GM21367 (cell line): Measurements from ENCODE around the gene NECTIN1.

Source experiments
- ATAC-seq: cut with Tn5 transposase; IDR thresholded peaks from one replicate; pipeline ENCODE4 v1.9.1; 2021; ENCODE audit not compliant: unreplicated experiment

NECTIN1 gene

DNA sequence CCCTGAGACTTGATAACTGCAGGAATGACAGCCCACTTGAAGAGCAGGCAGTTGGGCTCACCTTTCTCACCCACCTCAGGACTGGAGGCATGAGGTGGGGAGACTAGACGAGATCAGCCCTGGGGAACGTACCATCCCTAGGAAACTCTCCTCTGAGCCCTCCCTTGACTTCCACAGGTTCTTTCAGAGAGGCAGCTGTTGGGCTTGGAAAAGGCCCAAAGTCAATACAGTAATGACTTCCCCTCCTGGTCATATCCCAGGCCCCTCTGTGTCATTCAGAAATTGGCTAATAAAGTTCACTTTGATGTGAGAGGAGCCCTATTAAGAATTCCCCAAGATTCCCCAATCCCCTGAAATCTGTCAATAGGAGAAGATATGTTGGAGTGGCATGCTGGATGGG lies 5.8 kb upstream of the NECTIN1 start:
- ATAC-seq = no peak

- ATAC-seq = no peak
These were observed 1.9 kb upstream of the NECTIN1 start for GRCh38 chr11:119730789-119731386.

DNA sequence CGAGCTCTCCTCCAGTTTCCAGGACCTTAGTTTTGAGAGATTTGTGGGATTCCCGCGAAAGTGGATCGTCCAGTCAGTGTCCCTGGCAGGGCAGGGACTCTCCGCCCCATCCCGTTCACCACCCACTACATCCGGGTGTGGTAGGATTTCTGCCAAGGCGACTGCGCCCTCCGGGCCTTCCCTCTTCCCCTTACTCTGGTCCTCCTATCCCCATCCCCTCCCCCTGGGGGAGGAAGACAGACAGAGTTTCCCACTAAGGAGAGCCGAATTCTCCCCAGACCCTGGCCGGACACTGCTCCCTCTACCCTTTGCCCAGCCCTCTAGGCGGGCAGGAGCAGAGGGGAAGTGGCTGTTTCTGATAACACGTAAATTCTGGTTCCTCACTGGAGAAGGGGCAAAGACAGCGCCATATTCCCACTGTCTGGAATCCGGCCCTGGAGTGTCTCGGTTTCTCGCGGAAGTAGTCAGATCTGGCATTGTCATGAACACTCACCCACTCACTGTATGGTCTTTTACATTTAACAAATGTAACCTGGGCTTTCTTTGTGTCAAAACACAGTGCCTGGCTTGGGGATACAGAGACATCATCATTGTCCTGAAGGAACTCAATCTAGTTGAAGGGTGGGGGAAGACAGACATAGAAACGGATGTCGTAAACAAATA lies 1.1 kb upstream of the NECTIN1 start:
- no peak for ATAC-seq

GRCh38 chr11:119729581-119729927 lies 554 bp upstream of the NECTIN1 start:
- peak; percentile 11 for ATAC-seq

- ATAC-seq = no peak
These were observed 781 bp downstream of the NECTIN1 start for GRCh38 chr11:119728211-119728626.

- ATAC-seq = no peak
These were observed 1.4 kb downstream of the NECTIN1 start for GRCh38 chr11:119727523-119728151.

- no peak for ATAC-seq
These were observed 2.1 kb downstream of the NECTIN1 start for GRCh38 chr11:119726585-119727522.

- no peak for ATAC-seq
These were observed 2.8 kb downstream of the NECTIN1 start for GRCh38 chr11:119726150-119726553.

DNA sequence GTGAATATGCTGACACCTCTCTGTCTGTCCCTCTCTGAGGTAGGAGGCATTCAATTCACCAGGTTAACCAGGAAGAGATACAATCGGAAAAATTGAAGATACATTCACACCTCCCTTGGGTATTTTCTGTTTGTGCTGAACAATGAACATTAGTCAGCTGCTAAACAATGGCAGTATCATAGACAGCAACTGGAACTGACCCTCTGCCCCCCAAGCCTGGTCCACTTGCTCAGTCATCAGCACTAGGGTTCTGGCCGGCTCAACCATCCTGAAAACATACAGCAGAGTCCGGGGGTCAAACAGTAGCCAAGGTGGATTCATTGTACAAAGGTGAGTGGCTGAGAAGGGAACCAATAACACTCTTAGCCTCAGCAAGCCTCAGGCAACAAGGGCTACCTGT lies 4.0 kb downstream of the NECTIN1 start:
- ATAC-seq = no peak

GRCh38 chr11:119723952-119724325 lies 5.1 kb downstream of the NECTIN1 start:
- no peak for ATAC-seq

DNA sequence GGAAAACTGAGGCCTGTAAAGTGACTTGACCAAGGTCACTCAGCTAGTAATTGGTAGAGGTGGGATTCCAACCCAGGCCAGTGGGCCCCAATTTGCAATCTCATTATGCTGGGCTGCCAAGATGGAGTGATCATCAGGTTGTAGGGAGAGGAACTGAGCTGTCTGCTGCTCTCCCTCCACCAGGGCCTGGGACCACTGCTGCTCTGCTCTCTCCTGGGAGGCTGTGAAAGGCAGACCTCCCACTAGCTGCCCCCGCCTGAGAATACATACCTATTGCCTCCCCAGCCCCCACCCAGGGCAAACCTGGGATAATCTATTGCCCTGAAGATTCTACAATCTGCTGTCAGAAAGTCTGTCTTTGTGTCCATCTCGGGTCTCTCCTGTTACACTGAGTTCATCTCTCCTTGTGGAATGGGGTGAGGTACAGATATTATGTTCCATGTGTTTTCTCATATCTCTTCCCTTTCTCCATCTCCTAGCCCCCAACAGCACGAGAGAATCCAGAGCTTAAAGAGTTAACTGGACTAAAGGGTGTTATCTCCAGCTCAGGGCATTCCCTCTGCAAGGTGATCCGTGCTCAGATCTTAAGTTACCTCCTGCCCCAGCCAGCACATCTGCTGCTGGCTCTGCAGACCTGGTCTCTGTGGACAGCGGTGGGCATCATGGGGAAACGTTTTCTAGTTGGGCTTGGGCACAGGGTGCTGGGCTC lies 5.6 kb downstream of the NECTIN1 start:
- ATAC-seq = no peak

GRCh38 chr11:119722281-119722794 lies 6.7 kb downstream of the NECTIN1 start:
- ATAC-seq = no peak

- no peak for ATAC-seq
These were observed 7.6 kb downstream of the NECTIN1 start for GRCh38 chr11:119721129-119722120.

- ATAC-seq = no peak
These were observed 8.6 kb downstream of the NECTIN1 start for GRCh38 chr11:119720311-119720913.

DNA sequence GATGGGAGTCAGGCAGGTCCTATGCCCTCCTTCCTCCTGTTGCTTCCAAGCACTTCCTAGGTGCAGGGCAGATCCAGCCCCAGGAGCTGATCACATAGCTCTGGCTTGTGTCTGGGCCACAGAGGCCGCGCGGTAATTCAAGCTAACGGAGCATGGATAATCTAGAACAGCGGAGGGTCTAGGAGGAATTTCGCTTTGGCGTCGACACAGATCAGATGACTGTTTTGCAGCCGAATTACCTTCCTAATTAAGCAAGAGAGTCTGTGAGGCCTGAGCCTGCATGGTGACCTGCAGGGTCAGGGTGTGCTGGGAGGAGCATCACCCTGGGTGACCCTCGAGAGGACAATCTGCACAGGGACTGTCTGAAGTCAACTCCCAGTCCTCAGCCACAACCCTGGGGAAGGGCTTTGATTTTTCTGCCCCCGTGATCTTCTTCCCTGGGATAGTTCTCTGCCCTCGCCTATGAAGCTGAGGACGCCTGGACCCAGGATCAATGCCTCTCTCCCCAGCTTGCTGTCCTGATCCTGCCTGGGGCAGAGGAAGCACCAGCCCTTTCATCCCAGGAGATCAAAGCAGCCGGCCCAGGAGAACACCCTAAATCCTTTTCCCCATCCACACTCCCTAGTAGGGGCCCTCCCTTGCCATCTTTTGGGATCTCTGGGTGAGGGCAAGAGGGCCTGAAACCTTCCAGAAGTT lies 11.0 kb downstream of the NECTIN1 start:
- no peak for ATAC-seq

- no peak for ATAC-seq
These were observed 12.2 kb downstream of the NECTIN1 start for GRCh38 chr11:119716582-119717498.

DNA sequence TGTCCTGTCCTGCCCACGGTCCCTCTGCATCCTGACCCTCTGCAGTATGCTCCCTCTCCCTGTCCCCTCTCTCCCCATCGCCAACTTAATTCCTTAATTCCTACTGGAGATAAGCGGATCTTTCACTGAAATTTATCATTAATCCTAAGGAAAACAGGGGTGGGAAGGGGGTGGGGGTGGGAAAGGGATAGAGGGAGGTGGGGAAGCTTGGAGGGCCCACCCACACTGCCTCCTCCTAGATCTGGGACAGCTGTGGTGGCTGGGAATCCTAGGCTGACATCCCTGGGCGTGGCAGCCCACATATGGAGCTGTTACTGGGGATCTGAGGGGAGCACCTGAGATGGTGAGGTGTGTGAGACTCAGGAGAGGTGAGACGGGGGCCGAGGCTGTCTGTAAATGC lies 14.4 kb downstream of the NECTIN1 start:
- no peak for ATAC-seq
